ENCODE data around the gene CHAC2. TPM values are rescaled to one million over a fixed set of nuclear protein-coding genes. Genes with fewer than 3 reads are reported as not detected.

Gene CHAC2
- total and polyA plus RNA-seq, 9 of the 15 experiments (the other 6 are each of a cell fraction or from before 2014, with no cell fraction given): 9.8 to 35.6 (median 18.2) TPM

DNA sequence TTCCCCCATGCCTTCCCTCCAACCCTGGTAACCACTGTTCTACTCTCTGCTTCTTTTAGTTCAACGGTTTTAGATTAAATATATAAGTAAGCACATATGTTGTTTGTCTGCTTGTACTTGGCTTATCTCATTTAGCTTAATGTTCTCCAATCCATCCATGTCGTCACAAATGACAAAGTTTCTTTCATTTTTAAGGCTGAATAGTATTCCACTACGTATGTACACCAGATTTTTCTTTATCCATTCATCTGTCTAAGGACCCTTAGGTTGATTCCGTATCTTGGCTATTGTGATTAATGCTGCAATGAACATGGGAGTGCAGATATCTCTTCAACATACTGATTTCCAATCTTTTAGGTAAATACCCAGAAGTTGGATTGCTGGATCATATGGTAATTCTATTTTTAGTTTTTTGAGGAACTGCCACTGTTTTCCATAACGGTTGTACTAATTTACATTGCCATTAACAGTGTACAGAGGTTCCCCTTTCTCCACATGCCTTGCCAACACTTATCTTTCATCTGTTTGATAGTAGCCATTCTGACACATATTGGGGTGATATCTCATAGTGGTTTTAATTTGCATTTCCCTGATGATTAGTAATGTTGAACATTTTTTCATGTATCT is 11.0 kb downstream of the CHAC2 start:
- FAIRE-seq (no peak), DNase-seq (ENCODE audit: extremely low read depth in 1 of 4, low spot score in 3 of 4) (no peak), ATAC-seq (no peak)
- in situ Hi-C loops (cut with MboI) (no loop called here), intact Hi-C loops (cut with micrococcal nuclease) (no loop called here)
- no peaks in the 10 kb centered on the region for H4K20me1 ChIP-seq (replicated peaks; ENCODE audit: control insufficient read depth, insufficient read depth, low read length)
- CTCF ChIA-PET (ENCODE audit: low intra/inter-chr PET ratio): no interaction called here
- H3K4me2 ChIP-seq (ENCODE audit: insufficient read depth, low read length): no peak overlapping the region
- TF ChIP-seq COPS2 (conservative IDR thresholded peaks at IDR 0.05): no peak
- TF ChIP-seq ZNF347 (CRISPR knock-in tag; IDR thresholded peaks at IDR 0.05; ENCODE audit: low read depth): no peak
- TF ChIP-seq, protein P1, sequence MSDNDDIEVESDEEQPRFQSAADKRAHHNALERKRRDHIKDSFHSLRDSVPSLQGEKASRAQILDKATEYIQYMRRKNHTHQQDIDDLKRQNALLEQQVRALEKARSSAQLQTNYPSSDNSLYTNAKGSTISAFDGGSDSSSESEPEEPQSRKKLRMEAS (CRISPR knock-in tag; IDR thresholded peaks at IDR 0.05): no peak
- TF ChIP-seq ZNF146 (CRISPR knock-in tag; IDR thresholded peaks at IDR 0.05; ENCODE audit: unreplicated experiment): peak; percentile 51
- no peak for TF ChIP-seq PHB2 (IDR thresholded peaks at IDR 0.05; ENCODE audit: low read depth)
- TF ChIP-seq, protein P2, sequence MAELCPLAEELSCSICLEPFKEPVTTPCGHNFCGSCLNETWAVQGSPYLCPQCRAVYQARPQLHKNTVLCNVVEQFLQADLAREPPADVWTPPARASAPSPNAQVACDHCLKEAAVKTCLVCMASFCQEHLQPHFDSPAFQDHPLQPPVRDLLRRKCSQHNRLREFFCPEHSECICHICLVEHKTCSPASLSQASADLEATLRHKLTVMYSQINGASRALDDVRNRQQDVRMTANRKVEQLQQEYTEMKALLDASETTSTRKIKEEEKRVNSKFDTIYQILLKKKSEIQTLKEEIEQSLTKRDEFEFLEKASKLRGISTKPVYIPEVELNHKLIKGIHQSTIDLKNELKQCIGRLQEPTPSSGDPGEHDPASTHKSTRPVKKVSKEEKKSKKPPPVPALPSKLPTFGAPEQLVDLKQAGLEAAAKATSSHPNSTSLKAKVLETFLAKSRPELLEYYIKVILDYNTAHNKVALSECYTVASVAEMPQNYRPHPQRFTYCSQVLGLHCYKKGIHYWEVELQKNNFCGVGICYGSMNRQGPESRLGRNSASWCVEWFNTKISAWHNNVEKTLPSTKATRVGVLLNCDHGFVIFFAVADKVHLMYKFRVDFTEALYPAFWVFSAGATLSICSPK (IDR thresholded peaks at IDR 0.05; ENCODE audit: borderline replicate concordance): no peak
- peak in 1 of 2 experiments; percentile 71; a peak in 1 of 4 replicates for TF ChIP-seq FOXA3 (CRISPR knock-in tag; conservative IDR thresholded peaks at IDR 0.05 in 1 of 2, IDR thresholded peaks at IDR 0.05 in 1 of 2)
- no peak for TF ChIP-seq KAT8 (IDR thresholded peaks at IDR 0.05; ENCODE audit: low read depth)
- TF ChIP-seq MEF2D (tag; conservative IDR thresholded peaks at IDR 0.05; ENCODE audit: low read depth): peak; percentile 85
- TF ChIP-seq TAF1 (IDR thresholded peaks at IDR 0.05; ENCODE audit: control insufficient read depth, extremely low read depth, insufficient read depth, low read length, severe bottlenecking): no peak
- TF ChIP-seq SPI1 (IDR thresholded peaks at IDR 0.05; ENCODE audit: borderline replicate concordance, low read depth, low read length): peak; percentile 44; the same call in 1 of the 2 replicates
- BruUV-seq (replicated peaks): no TSS peak
- H3K36me3 ChIP-seq (ENCODE audit: control insufficient read depth, insufficient read depth, low read length): peaks cover 50% of the 10 kb centered on the region
- H3K4me3 ChIP-seq: no peak overlapping the region
- WGBS (ENCODE audit: insufficient coverage, low coverage, missing lambda C conversion rate): 46% methylated on average over 5 of the region's 5 CpGs
- peaks cover 80% of the 10 kb centered on the region for H3K79me2 ChIP-seq (ENCODE audit: control insufficient read depth, insufficient read depth, low read length)
- H3K27me3 ChIP-seq (ENCODE audit: control insufficient read depth in 2 of 2, insufficient read depth in 2 of 2, low read length in 2 of 2): no peaks in the 10 kb centered on the region
- POLR2A ChIA-PET: interaction anchor here (4.7 kb wide), 1 partner anchor 10 kb away, joined by 32 read pairs; the partner anchor contains the start of gene CHAC2
- no peak overlapping the region for H3K27ac ChIP-seq (ENCODE audit: extremely low read depth, low read depth, low read length)
- no peaks in the 10 kb centered on the region for H3K4me1 ChIP-seq (replicated peaks in 1 of 2; ENCODE audit: control insufficient read depth in 2 of 2, insufficient read depth in 2 of 2, low read length in 2 of 2)
- no peak overlapping the region for H3K9ac ChIP-seq (ENCODE audit: insufficient read depth in 1 of 2, low read depth in 2 of 2, low read length in 2 of 2)
- H2AFZ ChIP-seq (ENCODE audit: low read depth, low read length): no peak overlapping the region
- H3K9me3 ChIP-seq (replicated peaks; ENCODE audit: control insufficient read depth, insufficient read depth, low read depth, low read length): no peaks in the 10 kb centered on the region
- no peaks in the 10 kb centered on the region for H3K9me1 ChIP-seq (ENCODE audit: control insufficient read depth, insufficient read depth, low read length)

All from K562 (cell line).